ENCODE data around the gene SOX5. TPM values are rescaled to one million over a fixed set of nuclear protein-coding genes. Genes with fewer than 3 reads are reported as not detected.

Gene SOX5
- total and polyA plus RNA-seq, 2 of the 8 experiments (the other 6 are each of a cell fraction or from before 2014, with no cell fraction given): 2.2 to 2.6 TPM

DNA sequence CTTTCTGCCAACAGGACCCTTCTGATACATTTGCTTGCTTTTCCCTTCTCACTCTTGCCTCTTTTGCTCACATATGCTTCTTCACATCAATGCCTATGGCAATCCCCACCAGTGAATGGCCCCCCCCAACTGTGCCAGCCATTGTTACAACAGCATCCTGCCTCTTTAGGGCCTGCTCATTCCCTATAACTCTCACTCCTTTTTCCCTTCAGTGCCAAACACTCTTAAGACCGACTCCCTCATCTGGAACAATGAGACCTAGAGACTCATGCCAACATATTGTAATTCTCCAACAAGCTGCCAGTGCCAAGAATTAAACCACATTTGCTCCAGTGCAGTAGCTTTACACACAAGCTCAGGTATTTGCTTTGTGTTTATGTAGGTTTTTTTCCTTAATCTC, 189.0 kb downstream of the SOX5 start:
- Histone ChIP-seq H4K20me1 (replicated peaks in 1 of 2; ENCODE audit: control insufficient read depth in 1 of 2, insufficient read depth in 2 of 2, low read length in 2 of 2) (no peaks in the 10 kb centered on the region), H3K23me2 (ENCODE audit: low read depth, low read length) (no peaks in the 10 kb centered on the region; the same call in 1 of the 2 replicates), H2AK5ac (ENCODE audit: low read depth, low read length) (no peak overlapping the region), H2AFZ (ENCODE audit: low read length) (no peak overlapping the region), H3K14ac (ENCODE audit: insufficient read length) (no peak overlapping the region), H3K56ac (replicated peaks; ENCODE audit: insufficient read length, low read depth, low read length) (no peak overlapping the region), H3K18ac (ENCODE audit: extremely low read depth, low read length) (no peak overlapping the region; the same call in 1 of the 2 replicates), H3K79me2 (ENCODE audit: control insufficient read depth in 1 of 2, insufficient read depth in 2 of 2, low read length in 2 of 2) (no peaks in the 10 kb centered on the region), H3K4ac (replicated peaks; ENCODE audit: insufficient read length, low read depth, low read length) (no peak overlapping the region), H3K9ac (replicated peaks in 1 of 4; ENCODE audit: extremely low read depth in 1 of 4, low read depth in 3 of 4, low read length in 3 of 4) (peak overlapping the region in 1 of 4 experiments; percentile 36; a peak in 2 of 7 replicates), H3K36me3 (ENCODE audit: control insufficient read depth in 2 of 4, insufficient read depth in 4 of 4, low read length in 3 of 4) (no peaks in the 10 kb centered on the region), H3K4me2 (ENCODE audit: insufficient read depth in 1 of 2, low read depth in 2 of 2, low read length in 2 of 2) (no peak overlapping the region), H4K91ac (replicated peaks; ENCODE audit: insufficient read length, low read length) (no peak overlapping the region), H4K5ac (ENCODE audit: insufficient read length, low read depth, low read length) (no peak overlapping the region), H2BK120ac (replicated peaks; ENCODE audit: low read depth, low read length) (no peak overlapping the region), H4K8ac (ENCODE audit: extremely low read depth, insufficient read depth, low read length) (no peak overlapping the region), H2BK15ac (ENCODE audit: low read length) (no peak overlapping the region; the same call in 1 of the 2 replicates), H2BK20ac (ENCODE audit: low read length) (no peak overlapping the region), H3K79me1 (ENCODE audit: low read depth, low read length) (no peaks in the 10 kb centered on the region), H2BK12ac (ENCODE audit: low read depth, low read length) (no peak overlapping the region), H3K9me3 (ENCODE audit: insufficient read depth in 2 of 2, low read depth in 1 of 2, low read length in 1 of 2) (no peaks in the 10 kb centered on the region), H2BK5ac (ENCODE audit: low read depth, low read length) (no peak overlapping the region), H3K27ac (ENCODE audit: low read depth, low read length) (no peak overlapping the region), H3K4me3 (ENCODE audit: extremely low read depth in 1 of 4, insufficient read depth in 2 of 4, low read depth in 3 of 4, low read length in 4 of 4) (no peak overlapping the region), H3K27me3 (replicated peaks in 1 of 4; ENCODE audit: control insufficient read depth in 3 of 4, extremely low read depth in 1 of 4, insufficient read depth in 3 of 4, low read length in 3 of 4) (no peaks in the 10 kb centered on the region), H3K4me1 (replicated peaks in 1 of 4; ENCODE audit: control insufficient read depth in 3 of 4, insufficient read depth in 4 of 4, low read length in 3 of 4) (peaks cover 3 to 32% (median 12%) of the 10 kb centered on the region in 4 experiments; a peak in 6 of 7 replicates), H3K23ac (ENCODE audit: insufficient read length) (no peak overlapping the region)
- FAIRE-seq: peak; percentile 81
- CTCF ChIA-PET (ENCODE audit: partially characterized antibody): interaction anchor here (0.7 kb wide), 1 partner anchor 481 kb away, joined by 3 read pairs; no protein-coding TSS in a partner anchor
- WGBS, 2 experiments (ENCODE audit: extremely low coverage in 1 of 2, insufficient coverage in 1 of 2, insufficient read length in 1 of 2, insufficient replicate concordance in 2 of 2, low coverage in 1 of 2, low lambda C conversion rate in 2 of 2, missing lambda C conversion rate in 1 of 2): 93% methylated on average over 1 of the region's 1 CpG; no CpG with 5 or more reads in 1 of the 2 experiments
- POLR2A ChIA-PET (ENCODE audit: partially characterized antibody): no interaction called here
- peak in 1 of 2 experiments; percentile 53 for DNase-seq (ENCODE audit: low read depth in 1 of 2, low spot score in 2 of 2)
- no peak for TF ChIP-seq ZNF274 (IDR thresholded peaks at IDR 0.05; ENCODE audit: borderline replicate concordance, extremely low read depth, low read length)
